ENCODE data around the gene EXOC3L1.

EXOC3L1 gene

DNA sequence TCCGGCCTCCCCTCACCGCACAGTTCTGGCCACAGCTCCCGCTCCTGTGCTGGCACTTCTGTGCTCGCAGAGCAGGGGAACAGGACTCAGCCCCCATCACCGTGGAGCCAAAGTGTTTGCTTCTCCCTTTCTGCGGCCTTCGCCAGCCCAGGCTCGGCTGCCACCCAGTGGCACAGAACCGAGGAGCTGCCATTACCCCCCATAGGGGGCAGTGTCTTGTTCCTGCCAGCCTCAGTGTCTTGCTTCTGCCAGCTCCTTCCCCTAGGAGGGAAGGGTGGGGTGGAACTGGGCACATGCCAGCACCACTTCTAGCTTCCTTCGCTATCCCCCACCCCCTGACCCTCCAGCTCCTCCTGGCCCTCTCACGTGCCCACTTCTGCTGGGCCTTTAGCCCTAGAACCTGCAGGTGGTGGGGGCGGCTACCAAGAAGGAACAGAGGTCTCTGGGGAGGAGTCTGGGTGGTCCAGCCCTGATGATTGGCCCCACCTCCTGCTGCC lies 8.3 kb upstream of the EXOC3L1 start:
- no peak for DNase-seq

DNA sequence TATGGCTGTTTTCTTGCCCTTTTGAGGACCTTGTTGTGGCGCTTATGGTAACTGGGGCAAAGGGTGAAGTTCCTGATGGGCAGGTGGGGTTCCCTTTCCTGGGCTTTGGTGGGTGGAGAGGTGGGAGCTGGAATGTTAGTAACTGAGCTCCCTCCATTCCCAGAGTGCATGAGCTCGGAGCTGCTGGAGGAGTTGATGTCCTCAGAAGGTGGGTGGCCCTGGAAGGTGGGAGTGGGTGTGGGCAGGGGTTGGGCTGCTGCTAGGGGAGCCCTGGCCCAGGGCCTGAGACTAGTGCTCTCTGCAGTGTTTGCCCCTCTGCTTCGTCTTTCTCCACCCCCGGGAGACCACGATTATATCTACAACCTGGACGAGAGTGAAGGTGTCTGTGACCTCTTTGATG lies 7.8 kb upstream of the EXOC3L1 start:
- no peak for DNase-seq

DNA sequence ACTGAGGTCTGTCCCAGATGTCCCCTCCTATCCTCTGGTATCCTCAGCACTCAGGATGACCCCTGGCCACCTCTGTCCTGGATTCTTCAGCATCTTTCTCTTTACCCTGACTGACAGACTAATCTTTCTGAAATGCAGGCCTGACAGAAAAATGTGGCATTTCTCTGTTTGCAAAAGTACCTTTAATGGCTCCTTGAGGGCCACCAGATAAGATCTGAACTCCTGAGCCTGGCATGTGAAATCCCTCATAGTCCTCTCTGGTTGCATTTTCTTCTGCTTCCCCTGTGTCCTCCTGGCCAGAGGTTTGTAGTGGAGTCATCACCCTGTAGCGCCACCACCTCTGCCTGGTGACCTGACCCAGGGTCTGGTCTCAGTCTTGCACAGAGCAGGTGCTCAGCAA lies 6.9 kb upstream of the EXOC3L1 start:
- no peak for DNase-seq

- DNase-seq, result no peak
Measured at GRCh38 chr16:67195676-67196075, 5.7 kb upstream of the EXOC3L1 start.

- no peak for DNase-seq
Measured at GRCh38 chr16:67194260-67194659, 4.3 kb upstream of the EXOC3L1 start.

DNA sequence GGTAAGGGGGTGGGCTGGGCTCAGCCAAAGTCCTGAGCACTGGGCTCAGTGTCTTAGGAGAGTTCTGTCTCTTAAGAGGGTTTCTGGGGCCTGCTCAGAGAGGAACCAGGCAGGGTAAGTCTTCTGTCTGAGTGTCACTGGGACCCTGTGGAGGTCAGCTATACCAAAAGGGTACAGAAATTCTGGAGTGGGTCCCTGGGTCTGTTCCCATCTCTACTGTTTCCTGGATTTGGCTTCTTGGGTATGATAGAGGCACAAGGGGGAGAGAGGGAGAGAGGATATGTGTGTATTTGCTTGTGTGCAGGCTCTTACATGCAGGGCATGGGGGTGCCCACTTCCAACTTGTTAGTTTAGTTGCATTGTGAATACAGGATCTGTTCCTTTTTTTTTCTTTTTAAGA lies 3.6 kb upstream of the EXOC3L1 start:
- no peak for DNase-seq

GRCh38 chr16:67192781-67193361 lies 2.9 kb upstream of the EXOC3L1 start:
- DNase-seq, result no peak

DNA sequence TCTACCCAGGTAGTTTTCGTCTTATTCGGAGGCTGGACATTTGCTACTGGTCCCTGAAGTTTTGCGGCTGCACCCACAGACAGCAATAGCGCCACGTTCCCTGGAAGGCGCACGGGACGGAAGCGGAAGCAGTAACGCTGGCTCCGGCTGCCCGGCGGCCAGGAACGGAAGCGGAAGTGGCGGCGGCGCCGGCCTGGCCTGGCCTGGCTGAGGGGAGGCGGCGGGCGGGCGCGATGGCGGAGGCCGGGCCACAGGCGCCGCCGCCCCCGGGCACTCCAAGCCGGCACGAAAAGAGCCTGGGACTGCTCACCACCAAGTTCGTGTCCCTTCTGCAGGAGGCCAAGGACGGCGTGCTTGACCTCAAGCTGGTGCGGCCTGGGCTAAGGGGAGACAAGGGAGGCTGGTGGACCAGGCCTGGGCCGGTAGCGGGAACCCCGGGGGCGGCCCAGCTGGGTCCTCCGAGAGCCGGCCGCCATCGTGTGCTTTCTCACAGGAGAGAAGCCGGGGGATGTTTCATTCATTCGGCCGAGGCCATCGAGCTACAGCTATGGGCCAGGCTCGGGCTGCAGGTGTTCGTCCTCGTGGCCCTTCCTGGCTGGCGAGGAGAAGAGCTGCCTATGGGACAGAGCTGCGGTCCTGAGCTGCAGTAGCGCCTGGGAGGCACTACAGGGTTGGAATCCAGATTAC lies 2.2 kb upstream of the EXOC3L1 start, which contains the start of gene E2F4:
Gene E2F4, plus strand, starts transcription at position 161 of the 687 bp plus-strand sequence. Its CDS starts 73 bp downstream, at position 234.
- peak; percentile 92 for DNase-seq

- DNase-seq, result no peak
Measured at GRCh38 chr16:67191411-67191994, 1.6 kb upstream of the EXOC3L1 start.

DNA sequence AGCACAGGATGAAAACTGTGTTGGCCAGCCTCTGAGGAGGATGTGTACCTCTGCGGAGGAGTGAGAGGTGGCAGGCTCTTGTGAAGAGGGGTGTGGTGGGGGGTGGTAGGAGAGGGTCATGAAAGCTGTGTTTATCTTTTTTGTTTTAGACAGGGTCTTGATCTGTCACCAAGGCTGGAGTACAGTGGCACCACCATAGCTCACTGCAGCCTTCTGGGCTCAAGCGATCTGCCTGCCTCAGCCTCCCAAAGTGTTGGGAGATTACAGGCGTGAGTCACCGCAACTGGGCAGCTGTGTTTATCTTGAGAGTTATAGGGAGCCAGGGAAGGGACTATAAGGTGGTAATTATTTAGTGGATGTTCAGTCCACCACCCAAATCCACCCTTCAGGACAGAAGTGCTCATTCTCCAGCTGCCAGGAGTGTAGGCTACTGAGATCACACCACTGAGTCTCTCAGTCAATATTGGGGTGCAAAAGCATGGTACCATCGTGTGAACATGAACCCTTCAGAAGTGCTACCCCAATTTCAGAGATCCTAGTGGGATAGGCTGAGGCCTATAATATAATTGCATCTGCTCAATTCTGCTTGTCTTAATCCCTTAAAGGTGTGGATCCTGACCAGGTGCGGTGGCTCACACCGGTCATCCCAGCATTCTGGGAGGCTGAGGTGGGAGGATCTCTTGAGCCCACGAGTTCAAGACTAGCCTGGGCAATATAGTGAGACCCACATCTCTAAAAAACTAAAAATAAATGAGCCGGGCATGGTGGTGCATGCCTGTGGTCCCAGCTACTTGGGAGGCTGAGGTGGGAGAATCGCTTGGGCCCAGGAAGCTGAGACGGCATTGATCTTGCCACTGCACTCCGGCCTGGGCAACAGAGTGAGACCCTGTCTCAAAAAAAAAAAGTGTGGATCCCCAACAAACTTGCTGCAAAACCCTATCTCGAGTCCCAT lies 788 bp upstream of the EXOC3L1 start:
- DNase-seq, result no peak

- no peak for DNase-seq
Measured at GRCh38 chr16:67188798-67189197, 1.1 kb downstream of the EXOC3L1 start.

GRCh38 chr16:67188323-67188722 lies 1.6 kb downstream of the EXOC3L1 start:
- no peak for DNase-seq

GRCh38 chr16:67187175-67187890 lies 2.6 kb downstream of the EXOC3L1 start:
- peak; percentile 72 for DNase-seq

DNA sequence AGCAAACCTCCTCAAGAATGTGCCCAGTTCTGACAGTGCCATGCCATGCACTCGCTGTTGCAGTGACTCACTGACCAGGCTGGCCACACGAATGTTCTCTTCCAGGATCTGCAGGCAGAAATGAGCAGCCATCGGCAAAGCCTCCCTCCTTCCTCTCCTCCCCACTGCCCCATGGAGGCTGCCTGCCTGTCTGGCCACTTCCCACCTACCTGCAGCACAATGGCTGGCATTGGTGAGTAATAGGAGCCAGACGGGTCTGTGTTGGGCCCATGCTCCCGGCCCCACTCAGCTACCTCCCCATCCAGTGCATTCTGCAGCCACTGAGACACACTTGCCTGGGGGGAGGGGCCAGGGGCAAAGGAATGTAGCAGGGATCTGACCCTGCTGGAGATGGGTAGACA lies 3.4 kb downstream of the EXOC3L1 start:
- no peak for DNase-seq

GRCh38 chr16:67185651-67186134 lies 4.2 kb downstream of the EXOC3L1 start:
- DNase-seq, result no peak

DNA sequence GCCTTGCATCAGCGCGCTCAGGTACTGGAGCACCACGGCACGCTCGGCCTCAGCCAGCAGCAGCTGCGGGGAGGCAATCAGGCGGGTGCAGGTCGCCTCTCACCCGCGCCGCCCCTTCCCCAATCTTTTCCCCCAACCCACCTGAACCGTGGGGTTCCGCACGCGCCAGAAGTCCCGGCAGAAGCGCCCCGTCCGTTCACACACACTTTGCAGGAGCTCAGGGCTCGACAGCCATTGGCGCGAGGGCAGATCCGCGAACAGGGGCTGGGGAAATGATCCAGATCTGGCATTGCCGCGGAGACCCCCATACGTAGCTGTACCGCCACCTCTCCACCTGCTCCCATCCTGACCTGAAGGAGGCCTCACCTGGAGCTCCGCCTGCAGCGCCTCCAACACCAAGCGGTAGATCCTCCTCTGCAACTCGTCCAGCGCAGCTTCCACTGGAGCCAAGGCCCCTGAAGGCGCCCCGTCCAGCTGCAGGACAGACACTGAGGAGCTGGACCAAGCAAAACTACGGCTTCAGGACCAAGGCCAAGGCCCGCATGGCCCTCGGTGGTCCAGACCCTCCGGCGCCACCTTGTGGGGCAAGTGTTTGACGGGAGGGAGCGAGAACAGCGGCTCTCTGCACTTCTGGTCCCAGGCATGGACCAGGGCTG lies 4.8 kb downstream of the EXOC3L1 start:
- peak; percentile 94 for DNase-seq

- no peak for DNase-seq
Measured at GRCh38 chr16:67184453-67184994, 5.4 kb downstream of the EXOC3L1 start.

GRCh38 chr16:67183627-67184452 lies 6.1 kb downstream of the EXOC3L1 start, which contains the start of gene MATCAP1:
TSS of gene MATCAP1 (minus strand) at chr16:67183963. CDS start at chr16:67180610, 3,353 bp downstream.
- DNase-seq, result peak; percentile 97

DNA sequence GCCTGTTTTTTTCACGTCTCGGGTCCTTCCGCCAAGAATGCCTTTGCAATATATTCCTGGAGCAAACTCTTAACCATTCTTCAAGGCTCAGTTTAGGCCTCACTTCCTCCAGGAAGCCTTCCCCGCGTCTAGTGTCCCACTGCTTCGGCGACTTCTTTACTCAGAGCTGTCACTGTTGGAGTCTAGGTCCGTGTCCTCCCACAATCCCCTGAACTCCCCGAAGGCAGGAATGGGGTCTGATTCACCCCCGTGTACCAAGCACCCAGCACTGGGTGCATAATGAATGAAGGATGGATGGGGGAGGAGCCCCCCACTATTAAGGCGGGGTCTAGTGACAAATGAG lies 6.7 kb downstream of the EXOC3L1 start:
- no peak for DNase-seq

GRCh38 chr16:67182288-67182687 lies 7.6 kb downstream of the EXOC3L1 start:
- no peak for DNase-seq
